NCI-H2196 (cell line): ENCODE results near the gene CSRNP3.
"Not testable (repeated sequence)": the region's sequence is repeated elsewhere in the genome, so short reads cannot be mapped to it uniquely, and the experiment has no call there.

Experiments
- DNase-seq: peaks from one replicate; lab custom pipeline; 2025; ENCODE audit not compliant: unreplicated experiment; lab: John Stamatoyannopoulos, UW

The CSRNP3 gene

GRCh38 chr2:165632594-165632993, 163.1 kb downstream of the CSRNP3 start:
- DNase-seq = no peak

GRCh38 chr2:165633431-165633830, 163.9 kb downstream of the CSRNP3 start:
- no peak for DNase-seq

GRCh38 chr2:165634282-165634681, 164.8 kb downstream of the CSRNP3 start:
- no peak for DNase-seq

DNA sequence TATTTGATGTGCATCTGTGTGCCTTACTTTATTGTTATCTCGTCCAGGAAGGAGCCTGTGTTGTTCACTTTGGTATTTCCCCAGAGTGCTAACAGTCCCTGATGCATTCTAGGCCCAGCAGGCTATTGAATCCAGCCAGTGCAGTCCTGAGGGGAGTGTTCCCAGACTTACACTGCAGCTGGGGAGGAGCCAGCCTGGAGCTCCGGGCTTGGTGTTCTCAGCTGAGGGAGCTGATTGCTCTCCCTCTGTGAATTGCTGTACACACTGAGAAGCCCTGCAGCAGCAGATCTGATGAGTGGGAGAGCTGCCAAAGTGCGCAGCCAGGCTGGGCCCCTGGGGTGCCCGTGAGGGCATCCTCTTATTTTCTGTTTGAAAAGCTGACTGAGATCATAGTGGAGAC, 165.4 kb downstream of the CSRNP3 start:
- DNase-seq = peak; percentile 59

DNA sequence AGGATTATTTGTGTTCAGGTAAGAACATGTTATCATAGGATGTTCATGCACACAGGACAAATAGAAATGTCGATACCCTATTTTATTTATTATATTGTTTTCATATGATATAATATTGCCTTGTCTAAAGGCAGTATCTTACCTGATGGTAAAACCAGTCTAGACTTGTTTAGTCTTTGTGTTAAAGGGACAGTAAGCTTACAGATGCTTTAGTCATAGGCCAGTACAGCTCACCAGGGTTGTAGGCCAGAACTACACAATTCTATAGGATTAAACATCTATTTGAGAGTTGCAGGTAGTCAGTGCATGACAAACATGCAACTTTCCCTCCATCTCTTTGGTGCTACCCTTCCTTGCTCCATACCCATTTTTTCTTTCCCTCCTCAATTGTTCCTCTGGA, 166.0 kb downstream of the CSRNP3 start:
- DNase-seq = no peak

DNA sequence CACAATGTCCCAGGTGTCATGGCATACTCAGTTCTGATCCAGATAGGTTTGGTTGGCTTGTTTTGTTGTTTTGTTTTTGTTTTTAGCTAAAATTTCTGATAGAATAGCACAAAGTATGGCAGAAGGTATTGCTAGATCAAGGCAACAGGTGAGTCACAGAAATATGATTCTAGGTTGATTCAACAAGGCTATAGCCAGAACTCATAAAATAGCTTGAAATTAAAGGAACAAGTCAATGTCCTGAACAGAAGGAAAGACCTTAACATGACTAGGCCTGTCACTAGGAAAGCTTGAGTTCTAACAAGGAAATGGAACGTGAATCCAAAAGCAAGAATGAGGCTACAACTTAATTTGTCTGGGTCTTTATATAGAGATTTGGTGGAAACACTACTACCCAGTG, 167.5 kb downstream of the CSRNP3 start:
- no peak for DNase-seq

DNA sequence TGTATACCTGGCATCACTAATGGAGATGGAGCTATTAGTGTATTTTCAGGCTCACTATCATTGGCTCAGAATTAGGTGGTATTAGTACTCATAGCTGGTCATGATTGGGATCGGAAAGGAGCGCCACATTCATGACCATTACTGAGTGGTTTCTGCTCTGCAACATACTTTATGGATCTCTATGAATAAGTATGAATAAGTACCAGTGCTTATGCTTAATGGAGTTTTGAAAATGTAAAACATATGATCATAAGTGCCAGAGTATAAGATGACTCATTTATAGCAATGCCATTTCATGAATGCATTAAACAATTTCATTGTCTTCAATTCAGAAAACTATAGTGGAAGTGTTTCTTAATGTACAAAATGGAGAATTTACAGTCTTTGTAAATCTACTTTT, 167.9 kb downstream of the CSRNP3 start:
- no peak for DNase-seq

GRCh38 chr2:165639504-165639903, 170.0 kb downstream of the CSRNP3 start:
- no peak for DNase-seq

- no peak for DNase-seq
Measured at GRCh38 chr2:165640247-165640929, 170.9 kb downstream of the CSRNP3 start.

DNA sequence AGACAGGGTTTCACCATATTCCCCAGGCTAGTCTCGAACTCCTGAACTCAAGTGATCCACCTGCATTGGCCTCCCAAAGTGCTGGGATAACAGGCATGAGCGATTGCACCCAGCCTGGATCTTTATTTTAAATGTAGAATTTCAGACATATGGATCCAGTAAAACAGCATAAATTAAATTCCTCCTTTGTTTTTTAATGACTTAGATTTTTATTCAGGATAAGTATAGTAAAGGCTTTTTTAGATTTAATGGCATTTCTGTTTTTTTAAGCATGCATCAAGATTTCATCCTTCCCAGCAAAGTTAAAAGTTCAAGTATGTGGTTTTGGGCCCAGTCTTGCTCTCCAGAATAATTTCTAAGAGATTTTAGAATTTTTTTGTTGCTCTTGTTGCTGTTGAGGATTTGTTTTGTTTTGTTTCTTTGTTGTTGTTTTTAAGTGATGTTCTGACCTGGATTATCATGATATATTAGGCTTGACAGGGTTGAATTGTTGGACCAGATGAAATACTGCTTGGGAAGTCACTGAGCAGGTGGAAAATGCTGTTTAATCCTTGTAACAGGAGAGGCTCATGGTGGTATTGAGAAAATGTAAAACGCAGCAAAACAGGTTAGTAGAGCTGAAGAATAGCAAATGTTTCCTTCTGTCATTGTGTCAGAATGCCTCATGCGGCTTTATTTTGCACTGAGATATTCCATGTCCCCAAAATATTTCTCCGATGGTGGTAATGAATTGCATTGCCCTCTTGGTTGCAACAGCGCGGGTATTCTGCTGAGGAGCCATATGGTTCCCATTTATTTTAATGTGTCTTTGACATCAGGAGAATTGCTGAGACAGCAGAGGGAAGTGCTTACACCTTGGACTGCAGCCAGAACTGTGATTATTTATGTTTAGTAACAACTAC, 176.7 kb downstream of the CSRNP3 start:
- DNase-seq = peak; percentile 14

DNA sequence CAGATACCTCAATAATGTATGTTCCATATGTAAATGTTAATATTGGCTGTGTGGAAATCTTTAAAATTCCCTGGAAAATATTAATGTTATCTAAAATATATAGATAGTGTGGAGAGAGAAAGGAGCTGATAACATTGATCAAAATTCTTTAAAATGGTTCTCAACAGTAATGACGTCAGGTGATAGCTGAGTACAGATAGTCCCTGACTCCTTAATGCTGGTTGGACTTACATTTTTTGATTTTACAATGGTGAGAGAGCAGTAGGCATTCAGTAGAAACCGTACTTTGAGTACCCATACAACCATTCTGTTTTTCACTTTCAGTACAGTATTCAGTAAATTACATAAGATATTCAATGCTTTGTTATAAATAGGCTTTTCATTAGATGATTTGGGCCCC, 177.9 kb downstream of the CSRNP3 start:
- DNase-seq = no peak

DNA sequence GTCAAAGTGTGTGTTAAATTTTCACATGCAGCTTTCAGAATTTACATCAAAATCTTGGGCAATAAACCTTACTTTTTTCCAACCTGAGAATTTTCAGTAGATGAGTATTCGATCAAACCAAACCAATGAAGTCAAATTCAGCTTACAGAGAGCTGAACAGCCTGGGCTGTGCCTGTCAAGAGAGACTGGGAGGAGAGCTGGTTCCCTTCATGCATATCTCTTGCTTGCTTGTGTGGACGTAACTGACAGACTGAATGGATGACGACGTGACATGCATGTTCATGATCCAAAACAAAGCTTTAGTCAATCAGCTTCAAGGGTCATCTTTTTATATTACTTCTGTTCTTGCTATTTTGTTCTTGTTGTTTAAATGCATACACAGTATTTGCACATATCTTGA, 179.3 kb downstream of the CSRNP3 start:
- DNase-seq = no peak

- no peak for DNase-seq
Measured at GRCh38 chr2:165651233-165651632, 181.7 kb downstream of the CSRNP3 start.

DNA sequence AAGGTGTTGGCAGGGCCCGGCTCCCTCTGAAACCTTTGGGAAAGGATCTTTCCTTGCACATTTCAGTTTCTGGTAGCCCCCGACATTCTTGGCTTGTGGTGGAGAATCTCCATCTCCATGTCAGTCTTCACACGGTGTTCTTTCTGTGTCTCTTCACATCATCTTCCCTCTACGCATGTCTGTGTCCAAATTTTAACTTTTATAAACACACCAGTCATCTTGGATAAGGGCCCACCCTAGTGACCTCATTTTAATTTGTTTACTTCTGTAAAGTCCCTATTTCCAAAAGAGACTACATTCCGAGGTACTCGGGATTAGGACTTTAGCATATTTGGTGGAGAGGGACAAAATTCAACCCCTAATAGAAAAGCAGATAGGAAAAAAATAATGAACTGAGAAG, 186.2 kb downstream of the CSRNP3 start:
- DNase-seq = no peak

DNA sequence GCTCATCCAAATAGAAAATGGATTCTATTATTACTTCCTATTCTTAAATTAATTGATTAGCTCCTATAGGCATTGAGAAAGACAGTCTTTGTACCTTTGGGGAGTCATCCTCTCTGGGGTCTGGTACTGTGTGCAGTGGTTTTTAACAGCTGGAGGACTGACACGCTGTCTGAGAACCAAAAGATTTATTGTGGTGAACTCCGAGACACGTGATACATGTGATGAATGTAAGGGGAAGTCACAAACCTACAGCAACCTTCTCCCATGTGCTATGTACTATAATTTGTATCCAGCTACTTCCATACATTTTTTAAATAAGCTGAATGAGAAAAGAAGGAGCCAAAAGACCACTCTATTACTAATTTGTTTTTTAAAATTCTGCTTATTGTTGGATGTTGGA, 190.9 kb downstream of the CSRNP3 start:
- no peak for DNase-seq

DNA sequence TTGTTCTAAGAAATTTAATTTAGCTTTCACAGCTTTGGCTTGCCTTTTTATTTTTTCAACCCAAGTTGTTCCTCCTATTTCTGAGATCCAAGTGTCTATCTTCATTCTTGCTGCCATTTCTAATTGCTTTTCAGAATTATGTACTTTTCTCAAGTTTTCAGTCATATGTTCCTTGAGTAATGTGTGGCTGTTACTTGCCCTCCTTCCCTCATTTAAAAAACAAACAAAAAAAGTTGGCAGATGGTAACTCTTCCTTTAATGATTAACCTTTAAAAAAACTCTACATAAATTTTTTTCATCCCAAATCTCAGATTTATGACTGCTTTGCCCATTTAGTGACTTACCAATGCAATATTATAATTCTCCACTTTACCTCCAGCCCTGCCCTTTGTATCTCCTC, 193.2 kb downstream of the CSRNP3 start:
- no peak for DNase-seq

DNA sequence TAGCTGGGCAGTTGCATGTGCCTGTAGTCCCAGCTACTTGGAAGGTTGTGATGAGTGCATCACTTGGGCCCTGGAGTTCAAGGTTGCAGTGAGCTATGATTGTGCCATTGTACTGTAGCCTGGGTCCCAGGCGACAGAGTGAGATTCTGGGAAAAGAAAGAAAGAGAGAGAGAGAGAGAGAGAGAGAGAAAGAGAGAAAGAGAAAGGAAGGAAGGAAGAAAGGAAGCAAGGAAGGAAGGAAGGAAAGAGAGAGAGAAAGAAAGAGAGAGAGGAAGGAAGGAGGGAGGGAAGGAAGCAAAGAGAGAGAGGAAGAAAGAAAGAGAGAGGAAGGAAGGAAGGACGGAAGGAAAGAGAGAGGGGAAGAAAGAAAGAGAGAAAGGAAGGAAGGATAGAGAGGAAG, 196.1 kb downstream of the CSRNP3 start:
- no peak for DNase-seq

GRCh38 chr2:165666073-165666472, 196.6 kb downstream of the CSRNP3 start:
- DNase-seq = not testable (repeated sequence)

DNA sequence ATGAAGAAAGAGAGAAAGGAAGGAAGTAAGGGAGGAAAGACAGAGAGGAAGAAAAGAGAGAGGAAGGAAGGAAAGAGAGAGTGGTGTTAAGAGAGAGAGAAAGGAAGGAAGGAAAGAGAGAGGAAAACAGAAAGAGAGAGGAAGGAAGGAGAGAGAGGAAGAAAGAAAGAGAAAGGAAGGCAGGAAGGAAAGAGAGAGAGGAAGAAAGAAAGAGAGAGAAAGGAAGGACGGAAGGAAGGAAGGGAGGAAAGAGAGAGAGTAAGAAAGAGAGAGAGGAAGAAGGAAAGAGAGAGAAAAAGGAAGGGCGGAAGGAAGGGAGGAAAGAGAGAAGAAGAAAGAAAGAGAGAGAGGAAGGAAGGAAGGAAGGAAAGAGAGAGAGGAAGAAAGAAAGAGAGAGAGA, 197.1 kb downstream of the CSRNP3 start:
- DNase-seq = no peak

DNA sequence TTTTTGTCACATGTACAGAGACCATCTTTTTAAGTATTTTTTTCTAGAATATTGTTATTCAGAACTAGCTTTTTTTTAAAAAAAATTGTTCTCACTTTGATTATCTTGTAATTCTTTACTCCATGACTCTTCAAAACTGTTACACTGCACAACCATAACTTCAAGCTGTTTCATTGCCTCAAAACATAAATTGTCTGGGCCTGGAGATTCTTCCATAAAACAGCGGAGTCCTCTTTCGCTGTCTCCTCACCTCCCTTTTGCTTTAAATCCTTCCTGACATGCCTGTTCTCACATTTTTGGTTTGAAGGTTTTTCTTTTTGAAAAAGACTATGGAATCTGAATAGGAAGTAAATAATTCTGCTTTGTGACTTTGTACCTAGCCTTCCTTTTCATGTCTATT, 197.9 kb downstream of the CSRNP3 start:
- no peak for DNase-seq

DNA sequence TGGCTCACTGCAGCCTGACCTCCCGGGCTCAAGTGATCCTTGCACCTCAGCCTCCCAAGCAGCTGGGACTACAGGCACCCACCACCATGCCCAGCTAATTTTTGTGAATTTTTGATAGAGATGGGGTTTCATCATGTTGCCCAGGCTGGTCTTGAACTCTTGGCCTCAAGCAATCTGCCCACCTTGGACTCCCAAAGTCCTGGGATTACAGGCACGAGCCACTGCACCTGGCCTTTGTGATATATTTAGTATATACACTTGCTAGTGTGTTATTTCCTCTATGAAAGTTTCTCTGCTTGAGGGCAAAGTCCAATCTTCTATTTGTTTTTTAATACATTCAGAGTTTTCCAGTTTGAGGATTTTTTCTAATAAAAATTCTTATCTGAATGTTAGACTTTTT, 205.3 kb downstream of the CSRNP3 start:
- no peak for DNase-seq

DNA sequence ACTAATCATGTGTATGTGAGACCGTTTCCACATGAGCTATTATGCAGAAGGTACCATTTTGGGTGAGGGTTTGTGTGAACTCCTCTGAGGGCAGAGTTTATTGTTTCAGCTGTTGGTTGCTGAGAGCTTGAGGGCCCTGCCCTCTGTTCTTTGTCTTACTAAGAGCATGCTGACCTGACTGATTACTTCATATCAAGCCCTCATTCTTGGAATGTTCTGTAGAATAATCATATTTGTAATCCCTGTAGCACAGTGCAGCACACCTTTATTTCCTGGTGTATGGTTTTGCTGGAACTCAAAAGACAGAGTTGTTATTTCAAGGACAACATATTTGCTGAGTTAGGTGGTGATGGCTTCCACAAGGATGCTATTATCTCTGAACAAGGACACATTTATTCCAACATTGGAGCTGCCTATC, 206.1 kb downstream of the CSRNP3 start:
- no peak for DNase-seq
